Epidermal melanocyte (primary cell): ENCODE measurements around the gene TMPRSS4.

Experiments
- DNase-seq: peaks from one replicate; pipeline ENCODE4 v3.0.0; 2011; ENCODE audit warnings: low spot score; ENCODE audit not compliant: insufficient read length

TMPRSS4 gene

GRCh38 chr11:118078911-118079411 is 2.1 kb downstream of the TMPRSS4 start:
- no peak for DNase-seq

DNA sequence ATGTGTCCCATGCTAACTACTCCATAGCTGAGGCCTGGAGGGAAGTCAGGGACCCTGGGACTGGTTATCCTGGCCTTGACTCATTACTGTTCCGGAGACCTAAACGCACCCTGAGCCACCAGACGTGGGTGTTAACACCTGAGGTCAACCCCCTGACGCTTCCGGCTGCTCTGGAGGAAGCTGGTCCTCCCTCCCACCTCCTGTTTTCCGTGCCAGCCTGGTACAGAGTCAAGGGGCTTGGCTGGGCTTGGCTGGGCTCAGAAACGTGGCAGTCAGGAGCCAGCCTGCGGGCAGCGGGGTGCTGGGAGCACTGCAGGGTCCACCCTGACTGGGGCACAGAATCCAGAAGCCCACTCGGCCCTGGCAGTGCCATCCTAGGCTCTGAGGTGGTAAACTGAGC is 2.6 kb downstream of the TMPRSS4 start:
- DNase-seq, result no peak

DNA sequence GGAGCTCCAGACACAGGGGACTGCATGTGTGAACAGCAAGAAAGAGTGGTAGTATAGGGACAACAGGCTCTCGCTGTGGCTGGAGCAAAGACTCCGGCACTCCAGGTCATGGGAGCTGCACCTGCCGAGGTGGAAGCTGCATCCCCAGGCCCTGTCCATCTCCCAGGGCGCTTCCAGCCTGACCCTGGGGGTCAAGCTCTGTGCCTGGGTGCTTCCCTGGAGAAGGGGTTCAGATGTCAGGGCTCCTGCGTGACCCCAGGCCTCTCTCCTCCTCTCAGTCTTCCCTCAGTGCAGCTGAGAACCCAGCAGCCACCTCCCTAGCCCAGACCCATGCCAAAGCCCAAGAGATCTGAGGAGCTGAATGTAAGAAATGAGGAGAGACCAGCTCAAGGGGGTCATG is 3.4 kb downstream of the TMPRSS4 start:
- no peak for DNase-seq

DNA sequence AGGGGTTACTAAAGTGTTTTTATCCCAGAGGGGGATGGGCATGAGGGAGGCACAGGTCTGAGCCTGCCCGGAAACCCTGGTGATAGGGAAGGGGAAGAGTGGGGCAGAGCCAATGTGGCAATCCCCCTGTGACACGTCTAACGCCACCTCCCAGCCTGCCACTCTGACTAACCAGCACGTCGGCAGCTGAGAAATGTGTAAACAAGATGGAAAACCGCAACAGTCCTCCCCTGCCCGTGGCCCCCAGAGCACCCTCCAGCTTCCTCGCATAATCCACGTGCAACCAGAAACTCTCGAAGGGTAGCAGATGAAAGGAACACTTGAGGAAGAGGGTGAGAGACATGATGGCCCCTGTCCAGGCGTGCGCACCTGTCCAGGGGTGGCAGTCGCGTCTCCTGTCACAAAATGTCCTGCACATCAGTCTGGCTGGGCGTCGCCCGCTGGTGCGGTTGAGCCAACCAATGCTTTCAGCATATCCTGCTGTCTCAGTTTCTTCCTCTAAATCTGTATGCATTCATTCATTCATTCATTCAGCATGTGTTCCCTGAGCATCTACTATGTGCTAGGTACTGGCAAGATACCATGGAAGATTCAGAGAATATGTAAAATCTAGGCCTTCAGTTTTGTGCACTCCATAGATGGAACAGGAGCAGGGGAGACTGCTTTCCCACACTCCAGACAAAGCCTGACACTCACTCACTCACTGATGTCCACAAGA is 4.5 kb downstream of the TMPRSS4 start:
- no peak for DNase-seq

- no peak for DNase-seq
Observed at GRCh38 chr11:118082880-118083552, 6.1 kb downstream of the TMPRSS4 start.

DNA sequence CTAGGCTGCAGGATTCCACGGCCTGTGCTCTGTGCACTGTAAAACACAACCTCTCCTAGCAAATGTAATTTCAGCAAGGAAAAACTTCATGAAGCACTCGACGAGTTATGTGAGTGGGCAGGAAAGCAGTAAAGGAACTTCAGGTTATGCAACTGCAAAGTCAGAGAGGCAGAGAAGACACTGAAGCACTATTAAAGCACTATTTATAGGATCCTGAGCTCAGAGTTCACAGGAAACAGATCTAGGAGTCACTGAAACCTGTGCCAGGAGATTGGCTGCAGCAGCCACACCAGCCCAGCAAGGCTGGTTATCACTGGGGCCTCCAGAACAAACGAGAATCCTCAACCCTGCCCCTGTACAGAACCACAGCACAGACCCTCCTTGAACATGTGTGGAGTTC is 7.4 kb downstream of the TMPRSS4 start:
- no peak for DNase-seq

GRCh38 chr11:118084656-118085055 is 7.8 kb downstream of the TMPRSS4 start:
- no peak for DNase-seq

GRCh38 chr11:118086913-118087768 is 10.3 kb downstream of the TMPRSS4 start, which contains the start of gene SMIM35:
Gene SMIM35, minus strand, starts transcription at chr11:118086963. Its CDS starts 206 bp downstream, at chr11:118086757.
- no peak for DNase-seq

DNA sequence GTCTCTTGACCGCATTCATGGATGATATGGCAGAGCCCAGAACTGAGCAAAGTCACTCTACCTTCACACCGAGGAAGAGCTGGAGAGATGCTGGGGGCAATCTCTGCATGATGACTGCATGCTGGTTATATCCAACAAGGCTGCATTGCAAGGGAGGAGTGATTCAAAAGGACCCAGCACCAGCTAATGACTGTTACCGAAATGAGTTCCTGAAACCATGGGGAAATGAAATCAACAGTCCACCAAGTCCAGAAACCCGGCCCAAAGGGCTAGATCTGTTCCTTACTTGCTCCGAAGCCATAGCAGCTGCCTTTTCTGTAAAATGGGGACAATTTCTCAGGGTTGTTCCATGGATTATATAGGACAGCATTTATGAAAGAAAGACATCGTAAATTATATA is 11.1 kb downstream of the TMPRSS4 start:
- DNase-seq, result no peak

- no peak for DNase-seq
Observed at GRCh38 chr11:118088531-118088930, 11.7 kb downstream of the TMPRSS4 start.

DNA sequence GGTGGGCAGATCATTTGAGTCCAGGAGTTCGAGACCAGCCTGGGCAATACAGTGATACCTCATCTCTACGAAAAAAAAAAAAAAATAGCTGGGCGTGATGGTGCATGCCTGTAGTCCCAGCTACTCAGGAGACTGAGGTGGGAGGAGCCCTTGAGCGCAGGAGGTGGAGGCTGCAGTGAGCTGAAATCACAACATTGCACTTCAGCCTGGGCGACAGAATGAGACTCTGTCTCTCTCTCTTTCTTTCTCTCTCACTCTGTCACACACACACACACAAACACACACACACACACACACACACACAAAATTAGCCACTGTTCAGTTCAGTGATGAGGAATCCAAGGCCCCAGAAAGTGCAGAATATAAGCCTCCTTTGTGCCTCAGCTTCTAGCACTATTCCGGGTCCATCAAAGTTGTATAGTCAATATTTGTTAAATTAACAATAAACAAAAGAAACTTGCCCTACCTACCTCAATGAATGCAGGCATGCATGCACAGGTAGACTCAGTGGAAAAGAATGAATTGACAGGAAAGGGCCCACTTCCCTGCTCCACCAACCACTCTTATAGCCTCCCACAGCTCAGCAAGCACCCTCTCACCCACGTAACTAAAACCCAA is 13.8 kb downstream of the TMPRSS4 start:
- DNase-seq, result no peak

GRCh38 chr11:118091690-118092089 is 14.8 kb downstream of the TMPRSS4 start:
- no peak for DNase-seq

- DNase-seq, result no peak
Observed at GRCh38 chr11:118092907-118093571, 16.2 kb downstream of the TMPRSS4 start.

DNA sequence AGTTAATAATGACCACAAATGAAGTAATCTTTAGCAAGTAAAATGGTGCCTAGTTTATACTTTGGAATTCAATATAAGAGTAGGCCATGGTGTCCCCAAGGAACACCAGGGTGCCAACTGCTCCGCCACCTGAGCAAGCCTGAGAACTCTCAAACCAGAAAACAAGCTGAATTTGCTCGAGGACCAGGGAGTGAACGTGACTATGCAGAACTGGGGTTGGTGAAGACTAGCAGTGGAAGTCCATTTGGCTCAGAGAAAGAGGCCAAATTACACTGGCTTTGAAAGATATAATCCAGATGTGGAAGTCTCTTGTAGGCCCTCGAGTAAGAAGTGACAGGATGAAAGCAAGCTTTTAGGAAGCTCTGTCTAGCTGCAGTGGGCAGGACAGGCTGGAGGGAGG is 18.6 kb downstream of the TMPRSS4 start:
- no peak for DNase-seq

DNA sequence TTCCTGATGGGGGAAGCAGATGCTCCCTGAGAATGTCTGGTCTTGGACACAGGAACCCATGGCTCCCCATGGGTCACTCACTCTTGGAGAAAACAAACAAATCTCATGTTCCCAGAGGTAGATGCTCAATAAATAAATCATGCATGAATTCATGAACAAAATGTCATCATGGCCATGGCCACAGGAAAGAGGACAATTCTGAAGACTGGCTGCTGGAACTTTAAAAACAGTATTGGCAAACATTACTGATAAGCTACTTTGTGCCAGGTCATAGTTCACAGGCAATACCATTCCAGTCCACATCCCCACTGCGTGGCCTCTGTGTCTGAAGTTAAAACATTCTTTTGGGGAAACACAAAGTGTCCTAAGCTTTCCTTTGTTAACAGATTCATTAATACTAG is 19.1 kb downstream of the TMPRSS4 start:
- DNase-seq, result no peak

DNA sequence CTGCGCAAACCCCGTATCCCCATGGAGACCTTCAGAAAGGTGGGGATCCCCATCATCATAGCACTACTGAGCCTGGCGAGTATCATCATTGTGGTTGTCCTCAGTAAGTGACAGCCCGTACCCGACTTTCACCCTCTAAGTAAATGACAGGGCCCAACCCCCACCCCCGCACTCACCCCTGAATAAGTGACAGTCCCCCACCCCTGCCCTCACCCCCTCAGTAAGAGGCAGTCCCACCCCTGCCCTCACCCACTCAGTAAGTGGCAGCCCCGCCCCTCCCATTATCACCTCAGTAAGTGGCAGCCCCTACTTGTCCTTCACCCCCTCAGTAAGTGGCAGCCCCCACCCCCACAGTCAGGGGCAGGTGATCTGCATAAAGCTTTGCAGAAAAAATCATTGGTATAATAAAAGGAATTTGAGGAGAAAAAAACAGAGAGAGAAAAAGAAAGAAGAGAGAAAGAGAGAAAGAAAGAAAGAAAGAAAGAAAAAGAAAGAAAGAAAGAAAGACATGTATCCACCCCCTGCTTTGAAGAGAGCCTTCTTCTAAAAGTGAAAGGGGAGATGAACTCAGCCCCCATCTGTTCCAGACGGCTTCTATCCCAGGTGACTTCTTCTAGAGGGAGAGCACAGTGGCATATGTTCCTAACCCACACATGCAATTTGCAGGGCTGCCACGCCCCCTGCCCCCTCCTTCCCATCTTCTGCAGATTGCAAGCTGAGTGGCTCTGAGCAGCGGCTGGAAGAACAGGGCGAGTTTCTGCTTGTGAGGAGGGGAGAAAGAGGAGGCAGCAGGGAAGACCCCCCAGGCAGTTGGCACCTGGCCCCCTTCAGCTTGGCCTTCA is 22.3 kb downstream of the TMPRSS4 start:
- no peak for DNase-seq

- no peak for DNase-seq
Observed at GRCh38 chr11:118099838-118100556, 23.1 kb downstream of the TMPRSS4 start.

- DNase-seq, result no peak
Observed at GRCh38 chr11:118100691-118101232, 23.9 kb downstream of the TMPRSS4 start.

- DNase-seq, result no peak
Observed at GRCh38 chr11:118102721-118103261, 25.9 kb downstream of the TMPRSS4 start.
